Loucy (cell line): ENCODE data around the gene MOCS2.

ENCODE experiments used
- H2AFZ ChIP-seq: fragments of 200-600 bp; sonication (generic); 2 replicates; pipeline ENCODE4 v1.6.0; 2016; ENCODE audit warnings: antibody characterized with exemption, mild to moderate bottlenecking, low read length, moderate library complexity
- H3F3A ChIP-seq: fragments of 200-600 bp; 2 replicates; pipeline ENCODE4 v1.6.0; 2016; ENCODE audit warnings: antibody characterized with exemption, low read depth, mild to moderate bottlenecking
- H3K27me3 ChIP-seq: fragments of 200-600 bp; sonication (generic); 2 replicates; pipeline ENCODE4 v1.6.1; 2014; ENCODE audit warnings: low read length, mild to moderate bottlenecking; ENCODE audit not compliant: insufficient read depth, poor library complexity, severe bottlenecking
- H3K36me3 ChIP-seq: fragments of 200-600 bp; sonication (generic); 2 replicates; pipeline ENCODE4 v1.6.1; 2016; ENCODE audit warnings: low read length; ENCODE audit not compliant: insufficient read depth
- H3K4me1 ChIP-seq: fragments of 200-600 bp; sonication (generic); 2 replicates; pipeline ENCODE4 v1.5.1; 2014; ENCODE audit warnings: low read length, mild to moderate bottlenecking; ENCODE audit not compliant: insufficient read depth, poor library complexity, severe bottlenecking
- H3K4me2 ChIP-seq: fragments of 200-600 bp; sonication (generic); 2 replicates; pipeline ENCODE4 v1.6.0; 2014; ENCODE audit warnings: antibody characterized with exemption, low read length, low read depth, mild to moderate bottlenecking; ENCODE audit not compliant: poor library complexity, severe bottlenecking
- H3K4me3 ChIP-seq: fragments of 200-600 bp; sonication (generic); 2 replicates; pipeline ENCODE4 v1.5.1; 2014; ENCODE audit warnings: low read length, mild to moderate bottlenecking, mixed read lengths; ENCODE audit not compliant: poor library complexity, severe bottlenecking
- H3K79me2 ChIP-seq: fragments of 200-600 bp; sonication (generic); 2 replicates; pipeline ENCODE4 v1.6.1; 2014; ENCODE audit warnings: low read length; ENCODE audit not compliant: insufficient read depth
- H3K9ac ChIP-seq: fragments of 200-600 bp; sonication (generic); 2 replicates; pipeline ENCODE4 v1.6.0; 2014; ENCODE audit warnings: mild to moderate bottlenecking, low read depth, low read length, moderate library complexity; ENCODE audit not compliant: poor library complexity, severe bottlenecking
- H3K9me2 ChIP-seq: fragments of 200-600 bp; sonication (generic); replicated peaks from 2 replicates; pipeline ENCODE4 v1.6.1; 2016; ENCODE audit warnings: low read depth, low read length, mixed read lengths
- H3K9me3 ChIP-seq: fragments of 200-600 bp; sonication (generic); 2 replicates; pipeline ENCODE4 v1.6.1; 2014; ENCODE audit warnings: mild to moderate bottlenecking, antibody characterized with exemption, low read length, low read depth; ENCODE audit not compliant: insufficient read depth
- H4K20me1 ChIP-seq: fragments of 200-600 bp; sonication (generic); 2 replicates; pipeline ENCODE4 v1.6.0; 2014; ENCODE audit warnings: antibody characterized with exemption, low read length, mild to moderate bottlenecking; ENCODE audit not compliant: insufficient read depth, poor library complexity, severe bottlenecking
- CTCF ChIP-seq: fragments of 200-600 bp; sonication (generic); conservative IDR thresholded peaks from 2 replicates; pipeline ENCODE4 v1.5.1; 2014; ENCODE audit warnings: mild to moderate bottlenecking, antibody characterized with exemption, low read length
- EZH2phosphoT487 ChIP-seq: fragments of 200-600 bp; IDR thresholded peaks from 2 replicates; pipeline ENCODE4 v1.6.1; 2018; ENCODE audit warnings: antibody characterized with exemption, mild to moderate bottlenecking, moderate library complexity, borderline replicate concordance

MOCS2 gene

DNA sequence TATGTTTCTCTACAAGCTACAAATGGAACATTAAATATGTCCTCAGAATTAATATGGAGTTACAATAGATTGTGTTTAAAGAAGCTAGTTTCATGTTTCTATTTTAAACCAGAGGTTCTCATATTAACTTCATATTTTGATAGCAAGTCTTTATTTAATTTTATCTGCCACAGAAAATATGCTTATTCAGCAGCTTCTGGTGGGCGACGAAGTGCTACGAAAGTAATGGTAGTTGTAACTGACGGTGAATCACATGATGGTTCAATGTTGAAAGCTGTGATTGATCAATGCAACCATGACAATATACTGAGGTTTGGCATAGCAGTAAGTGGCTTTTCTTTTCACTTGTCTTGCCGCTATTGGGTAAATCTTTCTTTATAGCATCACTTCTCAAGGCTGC, 54.2 kb downstream of the MOCS2 start:
- Histone ChIP-seq H3K79me2 (no peaks in the 10 kb centered on the region), H3K9me2 (no peaks in the 10 kb centered on the region), H3F3A (no peaks in the 10 kb centered on the region)

GRCh38 chr5:53053364-53053763, 56.2 kb downstream of the MOCS2 start:
- Histone ChIP-seq H3K4me2 (no peak overlapping the region), H3K9me2 (no peaks in the 10 kb centered on the region), H2AFZ (no peak overlapping the region), H3K36me3 (peaks cover 6% of the 10 kb centered on the region; the same call in 1 of the 2 replicates), H3K79me2 (no peaks in the 10 kb centered on the region), H3K4me3 (no peak overlapping the region), H3F3A (no peaks in the 10 kb centered on the region), H3K27me3 (no peaks in the 10 kb centered on the region), H3K4me1 (peaks cover 9% of the 10 kb centered on the region), H3K9ac (no peak overlapping the region), H3K9me3 (no peaks in the 10 kb centered on the region), H4K20me1 (no peaks in the 10 kb centered on the region)
- TF ChIP-seq CTCF (no peak), EZH2phosphoT487 (no peak)

More for the DNA sequence above, 54.2 kb downstream of the MOCS2 start:
- Histone ChIP-seq H3K36me3 (peaks cover 8% of the 10 kb centered on the region; the same call in 1 of the 2 replicates), H3K27me3 (no peaks in the 10 kb centered on the region), H3K4me3 (no peak overlapping the region), H3K9me3 (no peaks in the 10 kb centered on the region), H4K20me1 (no peaks in the 10 kb centered on the region), H3K4me1 (peaks cover 9% of the 10 kb centered on the region), H3K4me2 (no peak overlapping the region), H3K9ac (no peak overlapping the region), H2AFZ (no peak overlapping the region)
- TF ChIP-seq CTCF (no peak), EZH2phosphoT487 (no peak)

- TF ChIP-seq EZH2phosphoT487, result no peak
- TF ChIP-seq CTCF, result no peak
- Histone ChIP-seq H3K79me2 (no peaks in the 10 kb centered on the region), H2AFZ (no peak overlapping the region), H3K9me2 (no peaks in the 10 kb centered on the region), H3K4me2 (no peak overlapping the region), H4K20me1 (no peaks in the 10 kb centered on the region), H3K4me1 (peaks cover 9% of the 10 kb centered on the region), H3K27me3 (no peaks in the 10 kb centered on the region), H3K36me3 (peaks cover 6% of the 10 kb centered on the region; the same call in 1 of the 2 replicates), H3F3A (no peaks in the 10 kb centered on the region), H3K4me3 (no peak overlapping the region), H3K9me3 (no peaks in the 10 kb centered on the region), H3K9ac (no peak overlapping the region)
These were observed 57.1 kb downstream of the MOCS2 start for GRCh38 chr5:53052499-53052898.
